Naive thymus-derived CD4-positive, alpha-beta T cell (primary cell): Measurements from ENCODE around the gene POLR2C. TPM values are rescaled to one million over a fixed set of nuclear protein-coding genes. Genes with fewer than 3 reads are reported as not detected.

Experiments
- ATAC-seq: fragments of 150-1000 bp; cut with Tn5 transposase; 2 replicates; pipeline ENCODE4 v1.10.0; 2021; ENCODE audit warnings: mild to moderate bottlenecking, moderate library complexity
- CTCF ChIA-PET: fragments of 350-600 bp; sonication (Branson Sonifier 250); formaldehyde crosslinking; loops from one replicate; lab custom pipeline; 2021; ENCODE audit warnings: antibody characterized with exemption; lab: Charles Lee
- POLR2A ChIA-PET: fragments of 350-600 bp; sonication (Branson Sonifier 250); formaldehyde crosslinking; loops from one replicate; lab custom pipeline; 2021; ENCODE audit warnings: antibody characterized with exemption, inconsistent platforms; lab: Charles Lee
- DNase-seq, 9 donors: peaks; one replicate each; pipeline versions ENCODE4 v3.0.0 to v3.0.0-alpha.2; 2020 to 2022; ENCODE audit warnings: mixed read lengths in 1 of 9
- H3K27ac ChIP-seq: one replicate; pipeline ENCODE4 v1.7.0; 2013; ENCODE audit warnings: mild to moderate bottlenecking, low read depth, low read length, moderate library complexity
- H3K27me3 ChIP-seq, 2 donors: one replicate each; pipeline ENCODE4 v1.7.0; 2013; ENCODE audit warnings: low read length in 2 of 2, mild to moderate bottlenecking in 2 of 2, moderate library complexity in 2 of 2; ENCODE audit not compliant: control insufficient read depth in 2 of 2, insufficient read depth in 2 of 2
- H3K36me3 ChIP-seq, 3 experiments: 1 replicate in 2 of 3; 2 replicates in 1 of 3; pipeline ENCODE4 v1.7.0; 2013; ENCODE audit warnings: low read length in 3 of 3, mild to moderate bottlenecking in 3 of 3, moderate library complexity in 1 of 3; ENCODE audit not compliant: insufficient read depth in 3 of 3, control insufficient read depth in 2 of 3
- H3K4me1 ChIP-seq, 2 donors: one replicate each; pipeline ENCODE4 v1.7.0; 2013; ENCODE audit warnings: low read length in 2 of 2, mild to moderate bottlenecking in 2 of 2, moderate library complexity in 1 of 2; ENCODE audit not compliant: control insufficient read depth in 2 of 2, insufficient read depth in 2 of 2
- H3K4me3 ChIP-seq: 2 replicates; pipeline ENCODE4 v1.7.0; 2013; ENCODE audit warnings: mild to moderate bottlenecking, low read length
- H3K9me3 ChIP-seq, 3 experiments: 1 replicate in 2 of 3; 2 replicates in 1 of 3; pipeline ENCODE4 v1.7.0; 2013; ENCODE audit warnings: low read length in 3 of 3; ENCODE audit not compliant: control insufficient read depth in 2 of 3
- H3K27ac Mint-ChIP-seq, 9 donors: one replicate each; pipeline ENCODE4 v1.8.0; 2020 to 2022; ENCODE audit warnings: mixed read lengths in 9 of 9, mild to moderate bottlenecking in 8 of 9, moderate library complexity in 5 of 9, inconsistent platforms in 2 of 9
- H3K27me3 Mint-ChIP-seq, 5 donors: one replicate each; pipeline ENCODE4 v1.8.0; 2021 to 2022; ENCODE audit warnings: mixed read lengths in 5 of 5, mild to moderate bottlenecking in 1 of 5
- H3K36me3 Mint-ChIP-seq, 5 donors: one replicate each; pipeline ENCODE4 v1.8.0; 2020 to 2022; ENCODE audit warnings: mixed read lengths in 5 of 5, mild to moderate bottlenecking in 3 of 5, inconsistent platforms in 1 of 5
- H3K4me1 Mint-ChIP-seq, 7 donors: one replicate each; pipeline ENCODE4 v1.8.0; 2020 to 2022; ENCODE audit warnings: mixed read lengths in 7 of 7, mild to moderate bottlenecking in 3 of 7, inconsistent platforms in 1 of 7
- H3K4me3 Mint-ChIP-seq, 10 donors: one replicate each; pipeline ENCODE4 v1.8.0; 2020 to 2022; ENCODE audit warnings: mild to moderate bottlenecking in 10 of 10, mixed read lengths in 10 of 10, moderate library complexity in 6 of 10, inconsistent platforms in 2 of 10
- H3K9me3 Mint-ChIP-seq, 11 donors: one replicate each; pipeline ENCODE4 v1.8.0; 2020 to 2022; ENCODE audit warnings: mixed read lengths in 11 of 11, mild to moderate bottlenecking in 4 of 11, inconsistent platforms in 1 of 11, moderate library complexity in 1 of 11
- intact Hi-C, 2 donors: fragments of 100-400 bp; cut with micrococcal nuclease; formaldehyde crosslinking; loops; one replicate each; pipeline ENCODE4 v1.15.1; 2023
- polyA plus RNA-seq, 2 donors: library from polyadenylated mRNA; unstranded; fragments of 300-500 nt; fragmentation: Illumina TruSeq; gene quantifications; one replicate each; pipeline ENCODE4 v1.2.3, GENCODE V29; 2021
- total RNA-seq, 6 experiments: library from RNA in 5 of 6; stranded (reverse) in 5 of 6; gene quantifications; 1 replicate in 5 of 6; 2 replicates in 1 of 6; pipeline ENCODE4 v1.2.3 and lab custom pipeline; 2021 to 2026

POLR2C gene
- total and polyA plus RNA-seq, 7 experiments from 2014 or later, result 45.0 to 96.3 (median 72.5) TPM

DNA sequence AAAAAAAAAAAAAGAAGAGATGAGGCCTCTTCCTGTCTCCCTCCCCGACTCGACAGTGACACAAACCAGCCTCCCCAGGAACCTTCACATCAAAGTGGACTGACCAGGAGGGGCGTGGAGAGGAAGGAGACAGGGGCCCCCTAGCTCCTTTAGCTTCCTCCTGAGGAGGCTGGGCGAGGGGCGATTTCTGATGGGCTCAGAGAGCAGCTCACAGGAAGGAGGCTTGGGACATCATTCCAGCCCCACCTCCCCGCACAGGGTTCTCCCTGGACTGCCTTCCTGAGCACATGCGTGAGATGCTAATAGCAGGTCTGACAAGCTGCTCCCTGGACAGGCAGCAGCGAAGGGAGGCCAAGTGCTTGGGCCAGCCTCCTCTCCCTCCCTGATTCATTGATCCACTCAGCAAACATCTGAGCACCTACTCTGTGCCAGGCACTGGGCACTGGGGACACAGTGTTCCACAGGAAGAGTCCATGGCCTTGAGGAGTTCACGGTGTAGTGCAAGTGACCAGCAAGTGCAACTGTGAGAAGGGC lies 38.2 kb downstream of the POLR2C start:
- ATAC-seq, result no peak
- peak in 1 of 9 donors; percentile 18 for DNase-seq
- H3K4me3 Mint-ChIP-seq, result peak overlapping the region in 3 of 10 donors; percentile 8 to 23 (median 23)
- no peaks in the 10 kb centered on the region for H3K9me3 ChIP-seq
- peaks cover 0 to 4% of the 10 kb centered on the region in 2 donors for H3K27me3 ChIP-seq
- H3K9me3 Mint-ChIP-seq, result no peaks in the 10 kb centered on the region
- H3K27ac ChIP-seq, result no peak overlapping the region
- H3K36me3 Mint-ChIP-seq, result no peaks in the 10 kb centered on the region
- ChIA-PET CTCF (interaction anchor here (2.0 kb wide), 1 partner anchor 19 kb away, joined by 9 read pairs; no protein-coding TSS in a partner anchor), POLR2A (interaction anchor here (1.1 kb wide), 1 partner anchor 38 kb away, joined by 3 read pairs; the partner anchor contains the start of gene POLR2C)
- peaks cover 0 to 5% of the 10 kb centered on the region in 2 donors for H3K4me1 ChIP-seq
- no peak overlapping the region for H3K4me3 ChIP-seq
- no peaks in the 10 kb centered on the region for H3K36me3 ChIP-seq
- intact Hi-C loops, result no loop called here
- peak overlapping the region in 8 of 9 donors; percentile 21 to 83 (median 60) for H3K27ac Mint-ChIP-seq
- H3K27me3 Mint-ChIP-seq, result peaks cover 0 to 5% (median 0%) of the 10 kb centered on the region in 5 donors
- H3K4me1 Mint-ChIP-seq, result peaks cover 5 to 21% (median 16%) of the 10 kb centered on the region in 7 donors

DNA sequence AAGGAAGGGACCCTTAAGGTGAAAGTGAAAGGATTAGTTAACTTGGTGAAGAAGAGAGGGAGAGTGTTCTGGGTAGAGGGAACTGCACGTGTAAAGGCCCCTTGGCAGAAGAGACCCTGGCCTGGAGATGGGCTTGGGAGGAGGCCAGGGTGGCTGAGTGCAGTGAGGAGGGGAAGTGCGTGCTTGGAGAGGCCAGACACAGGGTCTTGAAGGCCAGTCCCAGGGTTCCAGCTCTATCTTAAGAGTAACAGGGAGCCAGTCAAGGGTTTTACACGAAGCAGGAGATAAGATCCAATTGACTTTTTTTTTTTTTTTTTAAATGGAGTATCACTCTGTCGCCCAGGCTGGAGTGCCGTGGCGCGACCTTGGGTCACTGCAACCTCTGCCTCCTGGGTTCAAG lies 39.0 kb downstream of the POLR2C start:
- Mint-ChIP-seq H3K36me3 (no peaks in the 10 kb centered on the region), H3K4me1 (peaks cover 5 to 21% (median 16%) of the 10 kb centered on the region in 7 donors), H3K4me3 (no peak overlapping the region), H3K27me3 (peaks cover 0 to 3% (median 0%) of the 10 kb centered on the region in 5 donors), H3K27ac (peak overlapping the region in 6 of 9 donors; percentile 45 to 83 (median 70)), H3K9me3 (no peaks in the 10 kb centered on the region)
- H3K27ac ChIP-seq, result no peak overlapping the region
- peaks cover 0 to 1% of the 10 kb centered on the region in 2 donors for H3K27me3 ChIP-seq
- H3K9me3 ChIP-seq, result no peaks in the 10 kb centered on the region
- ATAC-seq (no peak), DNase-seq (no peak)
- intact Hi-C loops, result no loop called here
- H3K4me3 ChIP-seq, result no peak overlapping the region
- CTCF ChIA-PET, result interaction anchor here (2.0 kb wide), 1 partner anchor 18 kb away, joined by 9 read pairs; no protein-coding TSS in a partner anchor
- POLR2A ChIA-PET, result no interaction called here
- H3K4me1 ChIP-seq, result peaks cover 0 to 5% of the 10 kb centered on the region in 2 donors
- no peaks in the 10 kb centered on the region for H3K36me3 ChIP-seq

DNA sequence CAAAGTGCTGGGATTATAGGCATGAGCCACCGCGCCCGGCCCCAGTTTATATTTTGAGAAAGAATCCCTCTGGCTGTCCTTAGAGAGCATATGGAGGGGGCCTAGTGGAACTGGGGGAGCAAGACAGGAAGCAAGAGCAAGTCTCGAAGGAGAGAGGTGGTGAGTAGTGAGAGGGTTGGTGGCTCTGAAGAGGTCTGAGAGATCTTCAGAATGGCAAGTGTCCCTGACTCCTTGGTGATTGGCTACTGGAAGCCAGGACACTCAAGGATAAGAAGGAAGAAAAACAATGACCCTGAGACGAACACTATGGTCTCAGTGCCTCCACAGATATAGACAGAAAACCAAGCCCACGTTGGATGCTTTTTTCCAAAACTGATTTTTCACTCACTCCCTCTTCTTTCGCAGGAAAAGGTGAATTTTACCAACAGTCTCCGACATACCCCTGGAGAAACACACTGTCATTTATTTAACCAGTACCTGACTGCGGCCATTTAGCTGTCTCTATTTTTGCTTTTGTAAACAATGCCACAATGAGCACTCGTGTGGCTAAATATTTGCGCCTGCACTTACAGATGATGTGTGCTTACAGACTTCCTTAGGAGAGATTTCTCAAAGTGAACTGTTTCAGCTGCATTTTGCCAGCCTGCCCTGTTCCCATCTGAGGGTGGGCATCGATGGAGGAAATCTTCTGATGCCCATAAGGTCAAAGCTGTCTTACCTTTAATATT lies 39.7 kb downstream of the POLR2C start:
- no peaks in the 10 kb centered on the region for H3K36me3 Mint-ChIP-seq
- ChIA-PET CTCF (interaction anchor here (2.0 kb wide), 1 partner anchor 18 kb away, joined by 9 read pairs; no protein-coding TSS in a partner anchor), POLR2A (no interaction called here)
- no peaks in the 10 kb centered on the region for H3K27me3 ChIP-seq
- no peaks in the 10 kb centered on the region for H3K36me3 ChIP-seq
- H3K4me1 Mint-ChIP-seq, result peaks cover 5 to 21% (median 16%) of the 10 kb centered on the region in 7 donors
- H3K4me3 ChIP-seq, result no peak overlapping the region
- no peak overlapping the region for H3K4me3 Mint-ChIP-seq
- H3K27me3 Mint-ChIP-seq, result peaks cover 0 to 2% (median 0%) of the 10 kb centered on the region in 5 donors
- ATAC-seq (no peak), DNase-seq (no peak)
- no peaks in the 10 kb centered on the region for H3K9me3 Mint-ChIP-seq
- H3K27ac ChIP-seq, result no peak overlapping the region
- intact Hi-C loops, result no loop called here
- H3K4me1 ChIP-seq, result peaks cover 0 to 5% of the 10 kb centered on the region in 2 donors
- H3K27ac Mint-ChIP-seq, result peak overlapping the region in 4 of 9 donors; percentile 17 to 46 (median 37)
- H3K9me3 ChIP-seq, result no peaks in the 10 kb centered on the region

DNA sequence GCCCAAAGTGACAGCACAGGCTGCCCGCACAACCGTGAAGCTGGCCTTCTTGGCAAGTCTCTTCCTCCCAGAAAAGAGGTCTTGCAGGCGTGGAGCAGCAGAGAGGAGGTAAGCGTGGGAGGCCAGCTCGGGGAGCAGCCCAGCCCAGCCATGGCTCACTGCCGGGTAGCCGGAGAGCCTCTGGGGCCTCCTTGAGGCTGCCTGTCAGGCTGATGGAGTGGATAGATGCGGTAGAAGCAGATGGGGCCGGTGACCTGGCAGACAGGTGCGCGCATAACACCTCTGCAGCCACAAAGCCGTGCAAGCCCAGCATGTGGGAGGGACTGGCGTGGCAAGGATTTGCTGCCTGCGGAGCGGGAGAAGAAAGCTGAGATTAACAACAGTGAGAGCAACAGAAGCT lies 40.9 kb downstream of the POLR2C start:
- ATAC-seq (no peak), DNase-seq (no peak)
- Histone ChIP-seq H3K27me3 (no peaks in the 10 kb centered on the region), H3K9me3 (no peaks in the 10 kb centered on the region), H3K4me3 (no peak overlapping the region), H3K27ac (no peak overlapping the region), H3K36me3 (no peaks in the 10 kb centered on the region), H3K4me1 (peaks cover 0 to 5% of the 10 kb centered on the region in 2 donors)
- POLR2A ChIA-PET, result no interaction called here
- H3K27ac Mint-ChIP-seq, result peak overlapping the region in 1 of 9 donors; percentile 36
- no peaks in the 10 kb centered on the region for H3K9me3 Mint-ChIP-seq
- H3K4me1 Mint-ChIP-seq, result peaks cover 5 to 21% (median 16%) of the 10 kb centered on the region in 7 donors
- CTCF ChIA-PET, result no interaction called here
- H3K36me3 Mint-ChIP-seq, result no peaks in the 10 kb centered on the region
- peaks cover 0 to 2% (median 0%) of the 10 kb centered on the region in 5 donors for H3K27me3 Mint-ChIP-seq
- intact Hi-C loops, result no loop called here
- H3K4me3 Mint-ChIP-seq, result no peak overlapping the region

DNA sequence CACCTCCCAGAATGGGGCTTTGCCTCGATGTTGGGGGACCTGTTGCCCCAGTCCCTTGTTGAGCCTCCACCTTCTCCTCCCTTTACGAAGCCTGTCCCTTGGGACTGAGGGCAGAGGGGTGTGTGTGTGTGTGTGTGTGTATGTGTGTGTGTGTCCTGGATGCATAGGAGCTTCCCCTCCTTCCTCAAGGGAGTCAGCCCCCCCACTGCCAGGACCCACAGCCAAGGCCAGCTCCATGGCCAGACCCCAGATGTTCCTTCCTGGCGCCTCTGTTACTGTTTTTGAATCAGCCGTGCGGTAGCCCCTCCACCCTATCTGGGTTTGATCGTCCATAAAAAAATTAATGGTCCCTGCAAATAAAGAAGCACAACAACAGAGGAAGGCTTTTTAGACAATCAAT lies 41.5 kb downstream of the POLR2C start:
- Histone ChIP-seq H3K36me3 (no peaks in the 10 kb centered on the region), H3K4me1 (peaks cover 0 to 5% of the 10 kb centered on the region in 2 donors), H3K4me3 (no peak overlapping the region), H3K9me3 (no peaks in the 10 kb centered on the region), H3K27me3 (no peaks in the 10 kb centered on the region), H3K27ac (no peak overlapping the region)
- peaks cover 0 to 2% (median 0%) of the 10 kb centered on the region in 5 donors for H3K27me3 Mint-ChIP-seq
- intact Hi-C loops, result no loop called here
- no peak for DNase-seq
- CTCF ChIA-PET, result no interaction called here
- no peak for ATAC-seq
- POLR2A ChIA-PET, result interaction anchor here (0.6 kb wide), 1 partner anchor 778 kb away, joined by 6 read pairs; no protein-coding TSS in a partner anchor
- no peak overlapping the region for H3K4me3 Mint-ChIP-seq
- no peaks in the 10 kb centered on the region for H3K9me3 Mint-ChIP-seq
- no peaks in the 10 kb centered on the region for H3K36me3 Mint-ChIP-seq
- peaks cover 5 to 20% (median 15%) of the 10 kb centered on the region in 7 donors for H3K4me1 Mint-ChIP-seq
- no peak overlapping the region for H3K27ac Mint-ChIP-seq

DNA sequence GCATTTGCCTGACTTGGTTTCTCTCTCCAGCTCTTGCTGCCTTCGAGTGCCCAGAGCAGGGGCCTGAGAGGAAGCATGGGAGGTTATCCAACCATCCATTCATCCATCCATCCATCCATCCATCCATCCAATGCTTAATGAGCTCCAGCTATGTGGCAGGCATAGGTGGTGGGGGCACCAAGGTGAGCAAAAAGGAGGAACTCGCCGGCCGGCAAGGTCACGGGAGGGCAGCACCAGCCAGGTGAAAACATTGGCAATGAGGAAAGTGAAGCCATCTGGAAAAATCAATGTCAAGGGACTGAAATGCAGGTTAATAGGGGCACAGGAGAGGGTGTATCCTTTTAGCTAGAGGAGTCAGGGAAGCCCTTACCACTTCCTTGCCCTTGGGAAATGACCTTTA lies 42.0 kb downstream of the POLR2C start:
- H3K4me3 Mint-ChIP-seq, result no peak overlapping the region
- H3K4me3 ChIP-seq, result no peak overlapping the region
- ChIA-PET POLR2A (interaction anchor here (0.6 to 0.7 kb wide), 2 partner anchors 56 to 778 kb away, joined by 3 to 6 read pairs; no protein-coding TSS in a partner anchor), CTCF (no interaction called here)
- H3K4me1 ChIP-seq, result peaks cover 0 to 5% of the 10 kb centered on the region in 2 donors
- H3K9me3 ChIP-seq, result no peaks in the 10 kb centered on the region
- no peaks in the 10 kb centered on the region for H3K9me3 Mint-ChIP-seq
- intact Hi-C loops, result no loop called here
- ATAC-seq (no peak), DNase-seq (no peak)
- peaks cover 0 to 2% (median 0%) of the 10 kb centered on the region in 5 donors for H3K27me3 Mint-ChIP-seq
- H3K36me3 Mint-ChIP-seq, result no peaks in the 10 kb centered on the region
- no peaks in the 10 kb centered on the region for H3K36me3 ChIP-seq
- H3K27ac ChIP-seq, result no peak overlapping the region
- peaks cover 5 to 16% (median 12%) of the 10 kb centered on the region in 7 donors for H3K4me1 Mint-ChIP-seq
- no peak overlapping the region for H3K27ac Mint-ChIP-seq
- H3K27me3 ChIP-seq, result no peaks in the 10 kb centered on the region
